PC-3 (cell line): ENCODE data around the gene THBS2. TPM values are rescaled to one million over a fixed set of nuclear protein-coding genes. Genes with fewer than 3 reads are reported as not detected.

Experiments used
- ATAC-seq: fragments of 200-7000 bp; cut with Tn5 transposase; 2 replicates; pipeline ENCODE4 v1.9.1; 2020; ENCODE audit warnings: mild to moderate bottlenecking, moderate library complexity
- BruUV-seq: library from RNA; stranded (reverse); fragments of 400-500 nt; replicated peaks from 2 replicates; lab custom pipeline; 2021; lab: Mats Ljungman, UMichigan
- CTCF ChIA-PET: fragments of 300-600 bp; sonication (Branson Sonifier 250); formaldehyde crosslinking; loops from one replicate; lab custom pipeline; 2022; ENCODE audit warnings: antibody characterized with exemption; lab: Charles Lee
- POLR2A ChIA-PET: fragments of 300-600 bp; sonication (Branson Sonifier 250); formaldehyde crosslinking; loops from one replicate; lab custom pipeline; 2022; ENCODE audit warnings: antibody characterized with exemption; ENCODE audit not compliant: unreplicated experiment; lab: Charles Lee
- DNase-seq: peaks from one replicate; pipeline ENCODE4 v3.0.0-alpha.2; 2015
- H2AFZ ChIP-seq: fragments of 300-600 bp; sonication (generic); 2 replicates; pipeline ENCODE4 v1.6.0; 2016; ENCODE audit warnings: antibody characterized with exemption, low read length
- H3F3A ChIP-seq: fragments of 300-600 bp; sonication (generic); one replicate; pipeline ENCODE4 v1.6.0; 2017; ENCODE audit warnings: antibody characterized with exemption, low read length, control low read depth, mild to moderate bottlenecking; ENCODE audit not compliant: unreplicated experiment
- H3K27ac ChIP-seq: fragments of 300-600 bp; sonication (generic); 2 replicates; pipeline ENCODE4 v1.5.1; 2016; ENCODE audit warnings: mild to moderate bottlenecking, low read length
- H3K27me3 ChIP-seq: fragments of 300-600 bp; sonication (generic); 2 replicates; pipeline ENCODE4 v1.6.1; 2016; ENCODE audit warnings: low read length, mixed read lengths
- H3K36me3 ChIP-seq: fragments of 300-600 bp; sonication (generic); 2 replicates; pipeline ENCODE4 v1.6.1; 2016; ENCODE audit warnings: low read depth, mixed run types, low read length, mixed read lengths
- H3K4me1 ChIP-seq: fragments of 300-600 bp; sonication (generic); 2 replicates; pipeline ENCODE4 v1.5.1; 2016; ENCODE audit warnings: low read length; ENCODE audit not compliant: insufficient read depth
- H3K4me2 ChIP-seq: fragments of 300-600 bp; sonication (generic); 2 replicates; pipeline ENCODE4 v1.6.0; 2016; ENCODE audit warnings: low read length
- H3K4me3 ChIP-seq: fragments of 300-600 bp; sonication (generic); 2 replicates; pipeline ENCODE4 v1.5.1; 2016; ENCODE audit warnings: mild to moderate bottlenecking, low read length, mixed read lengths
- H3K79me2 ChIP-seq: fragments of 300-600 bp; sonication (generic); 2 replicates; pipeline ENCODE4 v1.6.1; 2017; ENCODE audit warnings: low read length, mixed read lengths
- H3K9ac ChIP-seq: fragments of 300-600 bp; sonication (generic); 2 replicates; pipeline ENCODE4 v1.6.0; 2016; ENCODE audit warnings: mild to moderate bottlenecking, low read length
- H3K9me2 ChIP-seq: fragments of 300-600 bp; sonication (generic); replicated peaks from 2 replicates; pipeline ENCODE4 v1.6.1; 2016; ENCODE audit warnings: mixed run types, low read length, mixed read lengths
- H3K9me3 ChIP-seq: fragments of 300-600 bp; sonication (generic); 2 replicates; pipeline ENCODE4 v1.6.1; 2016; ENCODE audit warnings: low read length, mixed read lengths
- H4K20me1 ChIP-seq: fragments of 300-600 bp; sonication (generic); 2 replicates; pipeline ENCODE4 v1.6.1; 2016; ENCODE audit warnings: low read length, mixed read lengths
- EZH2 ChIP-seq: fragments of 300-600 bp; sonication (generic); IDR thresholded peaks from one replicate; pipeline ENCODE4 v1.6.1; 2017; ENCODE audit warnings: antibody characterized with exemption, mild to moderate bottlenecking, low read length; ENCODE audit not compliant: unreplicated experiment
- EZH2phosphoT487 ChIP-seq: fragments of 300-600 bp; sonication (generic); IDR thresholded peaks from 2 replicates; pipeline ENCODE4 v1.6.1; 2018; ENCODE audit warnings: mild to moderate bottlenecking, antibody characterized with exemption, low read length, borderline replicate concordance
- intact Hi-C: fragments of 100-400 bp; cut with micrococcal nuclease; formaldehyde crosslinking; loops from 2 replicates; pipeline ENCODE4 v1.9.0; 2023
- total RNA-seq: library from RNA; depleted of rRNA; stranded (reverse); fragments of >200 nt; gene quantifications from 2 replicates; pipeline ENCODE4 v1.2.3, GENCODE V29; 2014
- TF ChIP-seq, protein P1 (sequence below): fragments of 300-600 bp; sonication (generic); conservative IDR thresholded peaks from 2 replicates; pipeline ENCODE4 v1.5.1; 2017; ENCODE audit warnings: antibody characterized with exemption, low read depth, mild to moderate bottlenecking, low read length

The THBS2 gene
- total RNA-seq, 1 experiment from 2014 or later = not detected

DNA sequence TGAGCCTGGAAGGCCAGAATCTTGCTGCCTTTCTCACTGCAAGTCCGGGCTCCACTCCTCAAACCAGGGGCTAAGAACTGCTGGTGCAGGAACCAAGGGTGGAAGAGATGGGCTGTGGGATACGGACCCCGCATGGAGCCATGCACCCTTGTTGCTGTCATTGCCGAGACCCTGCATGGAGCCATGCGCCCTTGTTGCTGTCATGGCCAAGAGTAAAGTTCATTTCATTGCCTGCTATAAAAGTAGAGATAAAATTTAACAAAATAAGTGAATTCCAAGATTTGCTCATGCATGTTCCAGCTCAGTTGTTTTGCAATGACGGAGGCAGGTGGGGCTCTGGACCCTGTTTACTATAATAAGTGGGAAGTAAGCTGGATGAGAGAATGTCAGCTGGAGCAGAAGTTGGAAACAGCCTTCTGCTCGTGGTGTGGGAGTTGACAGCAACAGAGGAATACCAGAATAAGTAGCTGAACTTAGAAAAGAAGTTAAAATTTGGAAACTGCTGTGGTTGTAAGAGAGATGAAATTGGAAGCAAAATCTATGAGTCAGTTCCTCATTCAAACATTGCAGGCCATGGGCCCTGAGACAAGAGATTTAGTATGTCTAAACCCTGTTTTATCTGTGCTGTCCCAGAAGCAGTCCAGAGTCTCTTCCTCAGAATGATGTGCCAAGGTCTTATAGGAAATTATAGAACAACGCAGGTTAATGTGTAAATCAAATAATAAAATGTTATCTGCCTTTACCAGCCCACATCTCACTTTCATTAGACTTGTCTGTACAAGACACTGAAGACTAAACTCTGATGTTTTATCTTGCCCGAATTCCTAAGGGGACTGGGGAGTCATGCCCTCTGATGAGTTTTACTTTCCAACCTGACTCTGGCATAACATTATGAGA, 15.8 kb upstream of the THBS2 start:
- Histone ChIP-seq H3K4me2 (no peak overlapping the region), H3K79me2 (no peaks in the 10 kb centered on the region), H3K9me3 (no peaks in the 10 kb centered on the region), H3F3A (no peaks in the 10 kb centered on the region), H3K4me1 (no peaks in the 10 kb centered on the region), H3K27me3 (no peaks in the 10 kb centered on the region), H4K20me1 (no peaks in the 10 kb centered on the region), H3K27ac (no peak overlapping the region), H3K9ac (no peak overlapping the region), H3K36me3 (no peaks in the 10 kb centered on the region), H3K4me3 (no peak overlapping the region), H3K9me2 (no peaks in the 10 kb centered on the region), H2AFZ (no peak overlapping the region)
- no TSS peak for BruUV-seq
- POLR2A ChIA-PET = no interaction called here
- CTCF ChIA-PET = no interaction called here
- TF ChIP-seq, protein P1, sequence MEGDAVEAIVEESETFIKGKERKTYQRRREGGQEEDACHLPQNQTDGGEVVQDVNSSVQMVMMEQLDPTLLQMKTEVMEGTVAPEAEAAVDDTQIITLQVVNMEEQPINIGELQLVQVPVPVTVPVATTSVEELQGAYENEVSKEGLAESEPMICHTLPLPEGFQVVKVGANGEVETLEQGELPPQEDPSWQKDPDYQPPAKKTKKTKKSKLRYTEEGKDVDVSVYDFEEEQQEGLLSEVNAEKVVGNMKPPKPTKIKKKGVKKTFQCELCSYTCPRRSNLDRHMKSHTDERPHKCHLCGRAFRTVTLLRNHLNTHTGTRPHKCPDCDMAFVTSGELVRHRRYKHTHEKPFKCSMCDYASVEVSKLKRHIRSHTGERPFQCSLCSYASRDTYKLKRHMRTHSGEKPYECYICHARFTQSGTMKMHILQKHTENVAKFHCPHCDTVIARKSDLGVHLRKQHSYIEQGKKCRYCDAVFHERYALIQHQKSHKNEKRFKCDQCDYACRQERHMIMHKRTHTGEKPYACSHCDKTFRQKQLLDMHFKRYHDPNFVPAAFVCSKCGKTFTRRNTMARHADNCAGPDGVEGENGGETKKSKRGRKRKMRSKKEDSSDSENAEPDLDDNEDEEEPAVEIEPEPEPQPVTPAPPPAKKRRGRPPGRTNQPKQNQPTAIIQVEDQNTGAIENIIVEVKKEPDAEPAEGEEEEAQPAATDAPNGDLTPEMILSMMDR = no peak
- no peak for TF ChIP-seq EZH2phosphoT487
- TF ChIP-seq EZH2 = no peak
- DNase-seq (peak; percentile 7), ATAC-seq (no peak)
- intact Hi-C loops = no loop called here

DNA sequence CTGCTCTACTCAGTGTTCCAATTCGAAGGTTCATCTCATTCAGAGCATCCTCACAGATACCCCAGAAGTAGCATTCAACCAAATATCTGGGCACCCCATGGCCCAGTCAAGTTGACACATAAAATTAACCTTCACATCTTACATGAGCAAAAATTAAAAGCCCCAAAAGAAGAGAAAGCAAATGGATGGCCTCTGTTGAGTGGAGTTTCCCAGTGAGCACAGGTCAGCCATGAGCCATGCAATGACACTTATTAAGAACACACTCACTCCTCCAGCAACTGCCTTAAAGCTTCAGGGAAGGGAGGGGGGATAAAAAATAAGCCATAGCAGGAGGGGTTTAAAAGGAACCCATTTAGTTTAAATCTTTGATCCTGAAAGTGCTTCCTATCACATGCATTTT, 14.6 kb upstream of the THBS2 start:
- H3K4me3 ChIP-seq = no peak overlapping the region
- CTCF ChIA-PET = no interaction called here
- no peak overlapping the region for H2AFZ ChIP-seq
- DNase-seq (no peak), ATAC-seq (no peak)
- BruUV-seq = no TSS peak
- H3K4me1 ChIP-seq = no peaks in the 10 kb centered on the region
- TF ChIP-seq, protein P1 = no peak
- no peak for TF ChIP-seq EZH2phosphoT487
- no peak for TF ChIP-seq EZH2
- no peak overlapping the region for H3K9ac ChIP-seq
- no peaks in the 10 kb centered on the region for H3K9me2 ChIP-seq
- POLR2A ChIA-PET = no interaction called here
- H3K79me2 ChIP-seq = no peaks in the 10 kb centered on the region
- intact Hi-C loops = no loop called here
- H3K27ac ChIP-seq = no peak overlapping the region
- no peak overlapping the region for H3K4me2 ChIP-seq
- H3K36me3 ChIP-seq = no peaks in the 10 kb centered on the region
- H3K27me3 ChIP-seq = no peaks in the 10 kb centered on the region
- H3K9me3 ChIP-seq = no peaks in the 10 kb centered on the region
- no peaks in the 10 kb centered on the region for H4K20me1 ChIP-seq
- H3F3A ChIP-seq = no peaks in the 10 kb centered on the region
